Spleen (tissue), 7 donors: ENCODE results near the gene ESF1.

Experiments used
- POLR2AphosphoS5 ChIP-seq, 3 donors: sonication (generic); formaldehyde crosslinking; IDR thresholded peaks; one replicate each; pipeline ENCODE4 v1.5.1; 2017; ENCODE audit warnings: antibody characterized with exemption in 3 of 3
- TF ChIP-seq, protein P1 (sequence below), 11 experiments: fragments of 200-600 bp in 7 of 11; fragments of 450-650 bp in 4 of 11; sonication (generic) in 4 of 11; IDR thresholded peaks in 8 of 11; conservative IDR thresholded peaks in 3 of 11; 1 replicate in 7 of 11; 2 replicates in 4 of 11; pipeline versions ENCODE4 v1.4.0 to v1.8.0; 2016 to 2021; ENCODE audit warnings: antibody characterized with exemption in 11 of 11, inconsistent platforms in 4 of 11, mild to moderate bottlenecking in 1 of 11
- donor health status: DM: no; HTN: no; CAD: no; lungs with moderate emphysema.
- donor health status: DM: no; HTN: no; CAD: no.
- donor health status: DM: no; HTN: no; CAD: no.

GRCh38 chr20:13685623-13686022 lies 99.1 kb downstream of the ESF1 start:
- TF ChIP-seq, protein P1, sequence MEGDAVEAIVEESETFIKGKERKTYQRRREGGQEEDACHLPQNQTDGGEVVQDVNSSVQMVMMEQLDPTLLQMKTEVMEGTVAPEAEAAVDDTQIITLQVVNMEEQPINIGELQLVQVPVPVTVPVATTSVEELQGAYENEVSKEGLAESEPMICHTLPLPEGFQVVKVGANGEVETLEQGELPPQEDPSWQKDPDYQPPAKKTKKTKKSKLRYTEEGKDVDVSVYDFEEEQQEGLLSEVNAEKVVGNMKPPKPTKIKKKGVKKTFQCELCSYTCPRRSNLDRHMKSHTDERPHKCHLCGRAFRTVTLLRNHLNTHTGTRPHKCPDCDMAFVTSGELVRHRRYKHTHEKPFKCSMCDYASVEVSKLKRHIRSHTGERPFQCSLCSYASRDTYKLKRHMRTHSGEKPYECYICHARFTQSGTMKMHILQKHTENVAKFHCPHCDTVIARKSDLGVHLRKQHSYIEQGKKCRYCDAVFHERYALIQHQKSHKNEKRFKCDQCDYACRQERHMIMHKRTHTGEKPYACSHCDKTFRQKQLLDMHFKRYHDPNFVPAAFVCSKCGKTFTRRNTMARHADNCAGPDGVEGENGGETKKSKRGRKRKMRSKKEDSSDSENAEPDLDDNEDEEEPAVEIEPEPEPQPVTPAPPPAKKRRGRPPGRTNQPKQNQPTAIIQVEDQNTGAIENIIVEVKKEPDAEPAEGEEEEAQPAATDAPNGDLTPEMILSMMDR (IDR thresholded peaks at IDR 0.05 in 8 of 11, conservative IDR thresholded peaks at IDR 0.05 in 3 of 11): no peak
- TF ChIP-seq POLR2AphosphoS5 (IDR thresholded peaks at IDR 0.05): no peak
